RWPE1 (cell line): Measurements from ENCODE around the gene DKK2.

Experiments
- CTCF ChIA-PET: fragments of 350-600 bp; sonication (Branson Sonifier 250); formaldehyde crosslinking; extraction: SDS; loops from one replicate; lab custom pipeline; 2021; lab: Yijun Ruan, JAX
- POLR2A ChIA-PET: fragments of 400-600 bp; formaldehyde crosslinking; extraction: SDS; loops from one replicate; lab custom pipeline; 2020; ENCODE audit warnings: antibody characterized with exemption; ENCODE audit not compliant: low non-redundant PET; lab: Yijun Ruan, JAX
- DNase-seq: peaks from one replicate; pipeline ENCODE4 v3.0.0; 2012; ENCODE audit warnings: low spot score
- H3K27ac ChIP-seq: fragments of 450-650 bp; 2 replicates; pipeline ENCODE4 v1.5.1; 2017
- CTCF ChIP-seq: fragments of 450-650 bp; conservative IDR thresholded peaks from 2 replicates; pipeline ENCODE4 v1.5.1; 2017; ENCODE audit warnings: low read depth, mild to moderate bottlenecking

The DKK2 gene

GRCh38 chr4:107044170-107044569 is 8.1 kb upstream of the DKK2 start:
- CTCF ChIA-PET, result no interaction called here
- DNase-seq, result no peak
- no peak overlapping the region for H3K27ac ChIP-seq
- POLR2A ChIA-PET, result no interaction called here
- TF ChIP-seq CTCF, result no peak

GRCh38 chr4:107037199-107037584 is 1.1 kb upstream of the DKK2 start:
- no peak; the same call in 1 of the 2 replicates for TF ChIP-seq CTCF
- DNase-seq, result peak; percentile 2
- ChIA-PET POLR2A (no interaction called here), CTCF (interaction anchor here (0.6 kb wide), 1 partner anchor 311 kb away, joined by 3 read pairs; no protein-coding TSS in a partner anchor)
- no peak overlapping the region for H3K27ac ChIP-seq

- H3K27ac ChIP-seq, result no peak overlapping the region
- no peak for TF ChIP-seq CTCF
- POLR2A ChIA-PET, result no interaction called here
- DNase-seq, result no peak
- CTCF ChIA-PET, result no interaction called here
Observed at GRCh38 chr4:107036584-107037198, 578 bp upstream of the DKK2 start.

GRCh38 chr4:107034996-107035818 is 906 bp downstream of the DKK2 start:
- no peak overlapping the region for H3K27ac ChIP-seq
- peak; percentile 1 for DNase-seq
- TF ChIP-seq CTCF, result no peak
- POLR2A ChIA-PET, result no interaction called here
- CTCF ChIA-PET, result no interaction called here

GRCh38 chr4:107034091-107034995 is 1.8 kb downstream of the DKK2 start:
- ChIA-PET POLR2A (no interaction called here), CTCF (interaction anchor here (0.7 kb wide), 1 partner anchor 1432 kb away, joined by 4 read pairs; no protein-coding TSS in a partner anchor)
- no peak overlapping the region for H3K27ac ChIP-seq
- no peak for TF ChIP-seq CTCF
- peak; percentile 1 for DNase-seq

- no peak for TF ChIP-seq CTCF
- no peak overlapping the region for H3K27ac ChIP-seq
- POLR2A ChIA-PET, result no interaction called here
- CTCF ChIA-PET, result interaction anchor here (0.6 kb wide), 1 partner anchor 745 kb away, joined by 3 read pairs; no protein-coding TSS in a partner anchor
- no peak for DNase-seq
Observed at GRCh38 chr4:107027379-107027778, 8.7 kb downstream of the DKK2 start.
